HG02571 (cell line): ENCODE results near the gene AK4.
A peak's percentile ranks its signal among the peaks of the same experiment; 100 is the strongest.
"Not testable (repeated sequence)": the region's sequence is repeated elsewhere in the genome, so short reads cannot be mapped to it uniquely, and the experiment has no call there.

ENCODE experiments used
- ATAC-seq: cut with Tn5 transposase; IDR thresholded peaks from one replicate; pipeline ENCODE4 v1.9.1; 2021; ENCODE audit warnings: mild to moderate bottlenecking, moderate library complexity; ENCODE audit not compliant: unreplicated experiment

AK4 gene

DNA sequence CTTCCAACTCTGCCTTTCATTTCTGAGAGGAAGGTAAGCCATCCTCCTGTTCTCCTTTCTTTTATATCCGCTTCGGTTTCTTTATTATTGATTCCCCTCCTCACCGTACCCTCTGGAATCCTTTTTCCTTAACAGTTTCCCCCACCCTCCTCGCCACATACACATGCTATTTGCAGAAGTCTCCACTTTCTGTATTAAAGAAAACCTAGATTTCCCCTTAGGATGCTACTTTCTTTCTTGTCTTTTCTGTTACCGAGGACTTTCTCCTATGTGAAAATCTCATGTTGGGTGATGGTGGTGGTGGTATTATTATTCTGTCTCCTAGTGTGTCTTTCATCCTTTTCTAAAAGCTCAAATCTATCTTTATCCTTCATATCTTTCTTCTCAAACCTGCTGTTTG lies 62.3 kb downstream of the AK4 start:
- no peak for ATAC-seq

DNA sequence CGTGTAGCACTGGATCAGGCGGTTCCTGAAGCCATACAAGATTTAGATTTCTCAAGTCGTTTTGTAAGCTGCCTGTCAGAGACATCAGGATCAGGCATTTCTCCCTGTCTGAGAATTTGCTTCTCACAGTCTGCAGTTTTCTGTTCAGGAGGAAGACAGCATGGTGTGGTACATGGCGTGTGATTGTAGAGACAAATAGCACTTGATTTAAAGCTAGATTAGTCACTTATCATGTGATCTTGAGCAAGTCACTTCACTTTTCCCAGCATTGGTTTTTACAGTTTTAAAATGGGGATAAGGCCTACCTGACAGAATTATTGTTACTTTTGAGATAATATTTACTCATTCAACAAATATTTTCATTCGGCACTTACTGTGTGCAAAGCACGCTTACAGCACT lies 63.3 kb downstream of the AK4 start:
- no peak for ATAC-seq

DNA sequence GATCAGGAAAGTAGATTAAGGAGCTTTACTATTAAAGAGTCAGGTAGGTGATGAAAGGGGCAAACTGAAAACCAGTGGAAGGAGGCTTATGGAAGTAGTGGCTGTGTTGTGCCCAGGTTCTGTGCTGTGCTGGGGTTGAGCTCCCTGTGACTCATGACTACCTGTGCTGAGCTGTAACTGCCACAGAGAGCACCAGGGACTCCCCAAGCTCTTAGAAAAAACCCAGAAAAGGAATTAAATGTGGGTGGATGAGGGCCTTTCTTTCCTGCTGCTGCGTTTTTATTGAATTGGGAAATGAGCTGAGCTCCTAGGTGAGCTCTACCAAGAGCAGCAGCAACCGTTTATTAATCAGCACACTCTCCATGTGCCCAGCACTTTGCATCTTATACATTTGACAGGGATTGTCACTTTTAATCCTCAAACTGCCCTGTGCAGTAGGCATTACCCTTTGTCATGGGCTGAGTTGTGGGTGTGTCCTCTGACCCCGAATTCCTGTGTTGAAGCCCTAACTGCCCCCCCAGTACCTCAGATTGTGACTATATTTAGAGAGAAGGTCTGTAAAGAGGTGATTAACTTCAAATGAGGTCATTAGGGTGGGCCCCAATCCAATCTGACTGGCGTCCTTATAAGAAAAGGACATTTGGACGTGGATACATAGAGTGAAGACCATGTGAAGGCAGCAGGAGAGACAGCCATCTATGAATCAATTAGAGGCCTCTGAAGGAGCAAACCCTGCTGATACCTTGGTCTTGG lies 65.4 kb downstream of the AK4 start:
- ATAC-seq = peak; percentile 45

DNA sequence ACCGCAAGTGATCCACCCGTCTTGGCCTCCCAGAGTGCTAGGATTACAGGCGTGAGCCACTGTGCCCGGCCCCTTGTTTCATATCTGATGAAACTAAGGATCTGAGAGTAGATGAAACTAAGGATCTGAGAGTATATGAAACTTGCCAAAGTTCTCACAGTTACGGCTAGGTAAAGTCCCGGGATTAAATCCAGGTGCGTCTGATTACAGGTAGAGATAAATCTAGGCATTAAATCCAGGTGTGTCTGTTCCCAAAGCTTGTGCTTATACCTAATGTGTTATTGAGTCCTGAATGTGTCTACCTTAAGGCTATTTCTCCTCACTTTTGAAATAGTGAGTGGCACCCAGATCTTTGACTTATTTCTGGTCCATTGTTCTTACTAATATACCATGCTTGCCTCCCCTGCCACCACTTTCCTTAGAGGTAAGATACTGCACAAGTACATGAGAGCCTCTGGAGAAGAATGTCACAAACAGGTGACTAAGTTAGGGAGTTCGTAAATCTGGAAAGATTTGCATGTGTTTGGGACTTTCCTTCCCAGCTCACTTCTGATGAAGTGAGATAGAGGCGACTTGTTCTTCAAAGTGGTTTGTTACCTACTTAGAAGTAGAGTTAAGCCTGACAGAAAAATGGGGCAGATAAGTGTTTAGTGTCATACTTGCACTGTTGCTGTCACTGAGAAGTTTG lies 66.5 kb downstream of the AK4 start:
- ATAC-seq = no peak

DNA sequence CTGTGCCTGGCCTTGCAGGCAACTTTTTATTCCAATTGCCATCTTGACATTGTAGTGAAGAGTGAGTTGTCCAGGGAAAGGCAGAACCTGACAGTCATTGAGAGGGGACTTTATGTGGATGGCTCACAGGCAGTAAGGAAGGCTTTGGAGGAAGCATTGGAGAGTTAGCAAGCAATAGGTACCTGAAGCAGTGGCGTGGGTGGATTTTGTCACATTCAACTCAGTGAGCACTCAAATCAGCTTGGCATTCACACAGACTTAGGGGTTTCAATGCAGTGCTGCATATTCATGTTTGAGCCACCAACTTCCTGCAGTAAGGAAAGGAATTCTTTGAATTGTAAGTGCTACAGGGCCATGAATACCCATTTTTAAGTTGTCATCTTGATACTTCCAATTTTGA lies 69.0 kb downstream of the AK4 start:
- ATAC-seq = no peak

DNA sequence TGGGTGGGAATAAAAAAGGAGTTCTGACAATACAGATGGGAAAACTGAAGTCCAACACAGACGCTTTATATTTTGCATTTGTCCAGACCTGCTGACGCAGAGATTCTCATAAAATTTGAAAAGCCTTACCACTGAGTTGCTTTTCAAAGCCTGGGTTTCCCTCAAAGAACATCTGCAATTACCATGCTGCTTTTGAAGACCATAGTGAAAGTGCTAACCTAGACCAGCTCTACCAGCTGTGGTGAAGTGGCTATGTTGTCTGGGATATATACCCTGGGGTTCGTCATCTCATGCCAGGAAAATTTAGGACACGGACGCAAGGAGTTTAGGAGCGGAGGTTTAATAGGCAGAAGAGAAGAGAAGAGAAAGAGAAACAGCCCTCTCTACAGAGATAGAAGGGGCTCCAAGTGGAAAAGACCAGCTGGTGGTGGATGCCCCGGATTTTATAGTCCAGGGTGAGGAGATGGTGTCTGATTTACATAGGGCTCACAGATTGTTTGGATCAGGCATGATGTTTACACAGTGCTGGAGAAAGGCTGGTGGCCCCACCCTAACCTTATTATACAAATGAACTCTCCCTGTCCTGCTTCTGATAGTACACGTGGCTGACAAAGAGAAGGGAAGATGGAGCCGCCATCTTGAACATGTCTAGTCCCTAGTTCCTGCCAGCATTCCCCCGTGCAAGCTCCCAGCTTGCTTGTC lies 73.8 kb downstream of the AK4 start:
- ATAC-seq = no peak

DNA sequence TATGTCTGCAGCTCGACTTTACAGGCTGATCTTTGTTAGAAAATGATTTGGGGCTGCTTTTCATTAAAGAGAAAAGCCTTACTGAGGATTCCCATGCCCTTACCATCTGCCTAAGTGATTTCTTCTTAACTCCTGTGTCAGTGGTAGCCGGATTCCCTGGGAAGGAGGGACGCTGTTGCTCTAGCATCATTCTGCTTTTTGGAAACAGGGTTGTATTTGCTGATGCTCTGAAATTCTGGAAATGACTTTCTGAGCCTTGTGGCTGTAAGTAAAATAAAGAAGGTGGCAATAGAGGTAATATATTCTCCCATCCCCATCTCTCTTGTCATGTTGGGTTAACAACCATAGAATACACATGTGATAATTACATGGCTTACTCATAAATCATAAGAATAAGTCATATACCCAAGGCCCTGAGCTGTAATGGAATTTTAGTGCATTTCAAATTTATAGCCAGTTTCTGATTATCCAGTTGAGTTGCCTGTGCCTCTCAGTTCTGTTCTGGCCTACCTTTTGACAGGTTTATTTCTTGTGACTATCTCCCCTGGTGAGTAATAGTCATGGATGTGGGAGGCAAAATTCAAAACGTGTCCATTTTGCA lies 74.4 kb downstream of the AK4 start:
- no peak for ATAC-seq

DNA sequence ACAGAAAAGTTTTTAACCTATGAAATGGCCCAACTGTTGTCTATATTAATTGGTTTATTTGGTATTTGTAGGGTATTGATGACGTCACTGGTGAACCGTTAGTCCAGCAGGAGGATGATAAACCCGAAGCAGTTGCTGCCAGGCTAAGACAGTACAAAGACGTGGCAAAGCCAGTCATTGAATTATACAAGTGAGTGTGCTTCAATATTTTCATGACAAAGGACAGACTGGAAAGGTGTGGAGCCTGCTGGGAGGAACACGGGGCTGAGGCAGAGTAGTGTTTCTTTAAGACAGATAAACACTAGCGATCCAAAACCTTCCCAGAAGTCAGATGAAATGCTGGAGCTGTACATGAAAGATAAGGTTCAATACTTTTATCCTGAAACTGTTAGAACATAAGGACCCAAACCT lies 76.7 kb downstream of the AK4 start:
- no peak for ATAC-seq

DNA sequence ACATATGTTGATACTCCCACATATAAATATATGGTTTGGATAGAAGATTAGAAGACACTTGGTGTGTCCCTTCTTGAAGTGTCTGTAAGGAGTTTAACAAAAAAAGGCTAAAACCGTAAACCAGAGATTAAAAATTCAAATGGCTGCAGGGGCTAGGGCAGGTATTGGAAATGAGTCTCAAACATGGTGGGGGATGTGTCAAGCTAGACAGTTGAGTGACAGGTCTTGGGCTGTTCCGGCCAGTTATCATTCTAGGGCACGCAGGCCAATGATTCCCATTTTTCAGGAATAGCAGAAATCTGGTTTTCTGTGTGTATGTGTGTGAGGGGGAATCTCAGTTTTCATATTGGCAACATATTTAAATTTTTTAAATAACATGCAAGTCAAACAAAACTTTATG lies 77.2 kb downstream of the AK4 start:
- ATAC-seq = no peak

DNA sequence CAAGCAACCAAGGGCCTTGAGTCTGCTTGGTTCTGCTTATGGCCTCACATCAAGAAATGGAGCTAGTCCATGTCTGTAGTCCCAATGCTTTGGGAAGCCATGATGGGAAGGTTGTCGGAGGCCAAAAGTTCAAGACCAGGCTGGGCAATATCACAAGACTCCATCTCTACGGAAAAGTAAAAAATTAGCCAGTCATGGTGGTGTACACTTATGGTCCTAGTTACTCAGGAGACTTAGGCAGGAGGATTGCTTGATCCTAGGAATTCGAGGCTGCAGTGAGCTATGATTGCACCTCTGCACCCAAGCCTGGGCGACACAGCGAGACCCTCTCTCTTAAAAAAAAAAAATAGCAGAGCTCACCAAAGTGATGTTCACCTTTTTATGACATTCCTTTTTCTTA lies 81.2 kb downstream of the AK4 start:
- ATAC-seq = no peak

DNA sequence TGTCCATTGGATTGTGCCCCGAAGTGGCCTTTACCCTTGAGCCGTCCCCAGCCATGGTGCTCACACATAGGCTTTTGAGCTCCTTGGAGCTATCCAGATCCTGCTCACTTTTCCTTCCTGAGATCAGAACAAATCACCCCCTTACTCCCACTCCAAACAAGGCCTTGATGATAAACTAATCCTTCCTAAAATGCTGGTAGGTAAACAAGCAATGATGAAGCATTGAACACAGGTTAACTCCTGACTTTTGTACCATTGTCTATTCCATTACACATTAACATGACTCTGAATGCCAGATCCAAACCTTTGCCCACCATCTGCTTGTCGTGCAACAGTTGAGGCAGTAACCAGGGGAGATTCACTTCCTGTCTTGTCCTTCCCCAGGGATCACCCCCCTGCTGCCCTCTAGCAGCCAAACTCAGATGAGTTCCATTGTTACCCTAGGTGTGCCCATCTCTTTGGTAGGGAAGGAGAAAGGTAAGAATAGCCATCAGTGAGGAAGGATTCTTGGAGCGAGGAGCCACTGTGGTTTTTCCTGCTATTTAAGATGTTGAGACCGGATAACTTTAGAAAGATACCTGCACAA lies 81.8 kb downstream of the AK4 start:
- no peak for ATAC-seq

DNA sequence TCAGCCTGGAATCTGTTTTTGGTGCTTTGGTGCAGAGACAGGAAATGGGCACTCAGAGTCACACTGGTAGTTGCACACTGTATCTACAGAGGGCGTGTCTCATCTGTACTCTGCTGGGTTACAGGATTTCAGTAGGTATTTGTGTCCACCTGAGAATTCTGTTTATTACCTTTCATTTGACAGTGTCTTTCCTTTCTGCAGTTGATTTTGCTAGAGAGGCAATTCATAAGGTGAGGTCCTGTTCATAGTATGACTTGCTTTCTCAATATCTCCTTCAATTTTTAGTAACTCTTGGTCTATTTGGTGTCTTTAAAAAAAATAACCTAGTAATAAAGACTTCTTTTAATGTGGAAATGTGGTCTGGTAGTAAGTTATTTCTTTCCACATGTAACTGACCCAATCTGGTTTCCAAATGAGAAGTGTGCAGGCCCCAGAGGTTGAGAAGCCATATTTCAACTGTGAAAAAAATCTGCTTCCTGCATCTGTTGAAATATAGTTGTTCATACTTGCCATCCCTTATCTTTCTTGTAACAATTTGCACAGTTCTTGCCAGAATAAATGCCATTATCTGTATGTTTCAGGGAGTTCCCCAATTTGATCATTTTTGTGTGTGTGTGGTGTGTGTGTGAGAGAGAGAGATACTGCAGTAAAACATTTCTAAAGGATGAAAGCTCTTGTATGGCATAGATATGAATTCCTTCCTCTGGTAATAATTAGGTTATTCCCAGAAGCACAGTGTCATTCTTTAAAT lies 82.9 kb downstream of the AK4 start:
- ATAC-seq = peak; percentile 65

DNA sequence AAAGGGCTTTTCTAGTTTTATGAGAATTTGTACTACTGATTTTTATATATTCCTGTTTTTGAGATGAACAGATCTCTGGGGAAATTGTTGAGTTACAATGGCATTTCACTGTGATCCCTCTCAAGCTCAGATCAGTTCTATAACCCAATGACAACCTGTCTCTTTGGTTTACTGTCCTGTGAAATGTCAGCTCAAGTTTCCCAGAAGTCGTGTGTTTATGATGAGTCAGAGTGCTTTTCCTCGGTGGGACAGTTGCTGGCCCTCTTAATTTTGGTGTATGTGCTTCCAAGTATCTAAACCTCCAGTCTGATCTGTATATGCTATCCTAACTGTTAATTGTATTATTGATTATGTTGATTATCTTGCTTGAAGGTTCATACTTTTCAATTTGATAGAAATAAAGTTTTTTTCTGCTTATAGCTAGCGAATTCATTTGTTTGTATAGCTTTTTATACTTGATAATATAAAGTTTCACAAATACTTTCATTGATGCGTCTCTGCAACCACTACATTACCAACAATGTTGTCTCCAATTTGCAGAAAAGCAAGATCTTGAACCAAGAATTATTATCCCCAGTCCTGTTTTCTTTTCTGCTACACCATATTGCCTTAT lies 83.8 kb downstream of the AK4 start:
- no peak for ATAC-seq

DNA sequence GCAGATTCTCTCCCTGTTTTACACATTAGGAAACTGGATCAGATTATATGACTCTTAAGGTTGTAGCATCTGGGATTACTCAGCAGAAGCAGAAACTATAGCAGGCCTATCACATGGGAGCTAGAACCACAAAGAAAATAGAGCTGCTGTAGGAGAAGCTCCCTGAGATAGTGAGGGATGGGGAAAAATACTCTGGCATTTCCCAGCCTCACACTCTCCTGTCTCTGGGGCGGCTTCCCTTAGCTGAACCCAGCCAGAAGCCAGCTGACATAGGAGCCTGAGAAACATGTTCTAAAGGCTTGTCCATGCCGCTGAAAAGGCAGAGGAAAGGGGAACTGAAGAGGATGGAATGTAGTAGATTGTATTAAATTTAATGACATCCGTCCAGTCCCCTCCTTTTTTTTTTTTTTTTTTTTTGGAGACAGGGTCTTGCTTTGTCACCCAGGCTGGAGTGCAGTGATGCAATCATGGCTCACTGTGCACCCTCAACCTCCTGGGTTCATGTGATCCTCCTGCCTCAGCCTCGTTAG lies 84.5 kb downstream of the AK4 start:
- no peak for ATAC-seq

DNA sequence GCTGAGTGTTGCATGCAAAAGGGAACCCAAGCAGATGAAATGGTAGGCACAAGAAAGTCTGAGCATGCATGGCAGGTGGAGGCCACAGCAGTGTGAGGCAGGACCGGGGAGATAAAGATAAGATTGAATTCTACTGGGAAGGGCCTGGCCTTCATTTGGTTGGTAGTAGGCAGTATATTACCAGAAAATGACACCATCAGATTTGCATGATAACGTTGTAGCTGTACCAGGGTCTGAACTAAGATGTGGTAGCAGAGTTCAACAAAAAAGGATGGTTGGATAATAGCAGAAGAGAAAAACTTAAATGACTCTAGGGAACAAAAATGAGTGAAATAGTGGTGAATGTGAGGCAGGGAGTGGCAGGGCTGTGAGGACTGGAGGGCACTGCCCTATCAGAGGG lies 85.8 kb downstream of the AK4 start:
- ATAC-seq = no peak

DNA sequence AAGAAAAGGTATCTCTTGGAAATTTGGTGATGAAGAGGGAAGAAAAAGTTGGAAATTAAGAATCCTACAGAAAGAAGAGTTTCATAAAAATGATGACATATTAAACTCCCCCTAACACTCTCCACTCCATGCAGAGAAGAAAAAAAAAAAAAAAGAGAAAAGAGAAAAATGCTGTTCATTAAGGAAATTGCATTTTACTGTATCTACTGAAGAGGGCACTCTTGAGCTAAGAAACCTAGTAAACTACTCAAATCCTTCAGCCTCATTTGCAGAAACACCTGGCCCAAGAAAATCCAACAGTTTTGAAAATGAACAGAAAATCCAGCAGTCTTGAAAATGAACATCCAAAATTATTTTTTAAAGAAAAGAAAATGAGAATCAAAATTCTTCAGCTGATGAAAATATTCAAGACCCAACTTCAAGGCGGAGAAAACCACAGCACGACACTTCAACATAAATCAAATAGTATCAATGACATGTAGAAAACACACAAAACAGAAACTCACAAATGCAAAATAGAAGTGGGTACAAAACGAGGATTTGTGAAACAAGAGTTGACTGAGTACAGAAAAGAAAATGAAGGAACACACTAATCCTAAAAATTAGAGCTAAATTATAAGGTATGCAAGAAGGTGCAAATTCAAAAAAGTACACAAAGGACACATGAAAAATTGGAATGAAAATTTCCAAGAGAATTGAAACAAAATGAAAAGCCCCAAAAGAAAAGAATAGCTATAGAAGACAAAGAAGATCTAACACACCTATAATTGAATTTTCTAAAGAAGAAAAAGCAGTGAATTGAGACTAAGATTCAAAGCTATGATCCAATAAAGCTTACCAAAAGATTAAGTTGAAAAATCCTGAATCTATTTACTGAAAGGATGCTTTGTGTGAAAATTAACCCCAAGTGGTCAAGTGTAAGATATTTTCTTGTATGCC lies 88.1 kb downstream of the AK4 start:
- no peak for ATAC-seq

DNA sequence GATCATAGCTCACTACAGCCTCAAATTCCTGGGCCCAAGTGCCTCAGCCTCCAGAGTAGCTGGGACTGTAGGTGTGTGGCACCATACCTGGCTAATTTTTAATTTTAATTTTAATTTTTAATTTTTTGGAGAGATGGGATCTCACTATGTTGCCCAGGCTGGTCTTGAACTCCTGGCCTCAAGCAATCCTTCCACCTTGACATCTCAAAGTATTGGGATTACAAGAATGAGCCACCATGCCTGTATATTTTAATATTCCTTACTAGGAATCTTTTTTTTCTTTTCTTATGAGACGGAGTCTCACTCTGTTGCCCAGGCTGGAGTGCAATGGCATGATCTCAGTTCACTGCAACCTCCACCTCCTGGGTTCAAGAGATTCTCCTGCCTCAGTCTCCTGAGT lies 89.1 kb downstream of the AK4 start:
- ATAC-seq = not testable (repeated sequence)

DNA sequence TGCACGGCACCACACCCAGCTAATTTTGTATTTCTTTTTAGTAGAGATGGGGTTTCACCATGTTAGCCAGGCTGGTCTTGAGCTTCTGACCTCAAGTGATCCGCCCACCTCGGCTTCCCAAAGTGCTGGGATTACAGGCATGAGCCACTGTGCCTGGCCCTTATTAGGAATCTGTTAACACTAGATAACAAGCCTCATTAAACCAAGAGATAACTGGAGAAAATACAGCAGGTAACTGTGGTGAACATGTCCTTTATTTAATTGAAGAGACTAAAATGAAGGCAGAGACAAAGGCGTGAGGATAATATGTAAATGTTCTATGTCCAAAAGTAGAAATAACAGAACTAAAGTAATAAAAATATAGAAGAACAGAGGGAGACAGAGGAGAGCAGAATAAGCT lies 89.5 kb downstream of the AK4 start:
- ATAC-seq = no peak

DNA sequence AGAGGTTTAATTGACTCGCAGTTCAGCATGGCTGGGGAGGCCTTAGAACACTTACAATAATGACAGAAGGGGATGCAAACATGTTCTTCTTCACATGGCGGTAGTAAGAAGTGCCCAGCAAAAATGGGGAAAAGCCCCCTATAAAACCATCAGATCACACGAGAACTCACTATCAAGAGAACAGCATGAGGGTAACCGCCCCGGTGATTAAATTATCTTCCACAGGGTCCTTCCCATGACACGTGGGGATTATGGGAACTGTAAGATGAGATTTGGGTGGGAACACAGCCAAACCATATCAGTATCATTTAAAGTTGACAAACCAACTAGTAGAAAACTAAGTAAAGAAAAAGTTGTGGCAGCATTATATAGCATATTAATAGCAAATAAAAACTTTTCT lies 90.0 kb downstream of the AK4 start:
- no peak for ATAC-seq
